Measurements from ENCODE around the gene DSTYK.

The DSTYK gene

GRCh38 chr1:205211169-205211838 is at the start of gene DSTYK:
TSS of gene DSTYK (minus strand) at chr1:205211702. CDS start at chr1:205211535, 167 bp downstream.
- DNase-seq (ENCODE audit: low read depth in 2 of 2) = peak; percentile 70 to 80

- DNase-seq (ENCODE audit: low read depth in 2 of 2) = no peak
Observed at GRCh38 chr1:205259998-205260397, 48.5 kb upstream of the DSTYK start.

GRCh38 chr1:205259324-205259832 is 47.9 kb upstream of the DSTYK start:
- DNase-seq (ENCODE audit: low read depth in 2 of 2) = no peak

GRCh38 chr1:205258719-205259118 is 47.2 kb upstream of the DSTYK start:
- no peak for DNase-seq (ENCODE audit: low read depth in 2 of 2)

- no peak for DNase-seq (ENCODE audit: low read depth in 2 of 2)
Observed at GRCh38 chr1:205258261-205258691, 46.8 kb upstream of the DSTYK start.

- DNase-seq (ENCODE audit: low read depth in 2 of 2) = no peak
Observed at GRCh38 chr1:205257735-205258134, 46.2 kb upstream of the DSTYK start.

GRCh38 chr1:205256951-205257625 is 45.6 kb upstream of the DSTYK start:
- DNase-seq (ENCODE audit: low read depth in 2 of 2) = no peak

- DNase-seq (ENCODE audit: low read depth in 2 of 2) = peak; percentile 70 to 87
Observed at GRCh38 chr1:205255941-205256780, 44.7 kb upstream of the DSTYK start.

- no peak for DNase-seq (ENCODE audit: low read depth in 2 of 2)
Observed at GRCh38 chr1:205251576-205251975, 40.1 kb upstream of the DSTYK start.

- DNase-seq (ENCODE audit: low read depth in 2 of 2) = no peak
Observed at GRCh38 chr1:205250699-205251098, 39.2 kb upstream of the DSTYK start.

GRCh38 chr1:205249651-205250050 is 38.1 kb upstream of the DSTYK start:
- DNase-seq (ENCODE audit: low read depth in 2 of 2) = no peak

- no peak for DNase-seq (ENCODE audit: low read depth in 2 of 2)
Observed at GRCh38 chr1:205248793-205249601, 37.5 kb upstream of the DSTYK start.

GRCh38 chr1:205247130-205247921 is 35.8 kb upstream of the DSTYK start:
- DNase-seq (ENCODE audit: low read depth in 2 of 2) = no peak

GRCh38 chr1:205246351-205247119 is 35.0 kb upstream of the DSTYK start:
- DNase-seq (ENCODE audit: low read depth in 2 of 2) = no peak

- no peak for DNase-seq (ENCODE audit: low read depth in 2 of 2)
Observed at GRCh38 chr1:205245096-205245495, 33.6 kb upstream of the DSTYK start.

GRCh38 chr1:205244384-205244783 is 32.9 kb upstream of the DSTYK start:
- DNase-seq (ENCODE audit: low read depth in 2 of 2) = no peak

GRCh38 chr1:205243350-205244191 is 32.1 kb upstream of the DSTYK start:
- DNase-seq (ENCODE audit: low read depth in 2 of 2) = no peak

- DNase-seq (ENCODE audit: low read depth in 2 of 2) = no peak
Observed at GRCh38 chr1:205241366-205242030, 30.0 kb upstream of the DSTYK start.

Data from stimulated activated CD4-positive, alpha-beta T cell treated with anti-CD3 and anti-CD28 coated beads, Interleukin-1b, Interleukin-23, amount 100 ng/mL, for 1 hour (primary cell).